Stomach (tissue), 4 donors: Measurements from ENCODE around the gene MAG.

ENCODE experiments used
- CTCF ChIP-seq, 7 experiments: fragments of 450-650 bp in 4 of 7; fragments of 200-600 bp in 3 of 7; sonication (generic) in 3 of 7; IDR thresholded peaks; one replicate each; pipeline ENCODE4 v1.5.1; 2016 to 2019; ENCODE audit warnings: antibody characterized with exemption in 7 of 7, control low read depth in 2 of 7, mild to moderate bottlenecking in 1 of 7
- EP300 ChIP-seq: sonication (generic); formaldehyde crosslinking; IDR thresholded peaks from one replicate; pipeline ENCODE4 v1.6.1; 2017; ENCODE audit warnings: antibody characterized with exemption
- POLR2A ChIP-seq, 4 donors: fragments of 450-650 bp; IDR thresholded peaks; one replicate each; pipeline ENCODE4 v1.6.1; 2016; ENCODE audit warnings: antibody characterized with exemption in 4 of 4, control low read depth in 2 of 4, mild to moderate bottlenecking in 1 of 4, moderate library complexity in 1 of 4
- POLR2AphosphoS5 ChIP-seq, 3 donors: sonication (generic); formaldehyde crosslinking; IDR thresholded peaks; one replicate each; pipeline ENCODE4 v1.6.1; 2016; ENCODE audit warnings: antibody characterized with exemption in 3 of 3

GRCh38 chr19:35261356-35262100 lies 30.4 kb upstream of the MAG start:
- TF ChIP-seq EP300 (no peak), POLR2AphosphoS5 (IDR thresholded peaks at IDR 0.05) (no peak), CTCF (IDR thresholded peaks at IDR 0.05) (no peak), POLR2A (IDR thresholded peaks at IDR 0.05) (no peak)
